Suppressor macrophage (primary cell): ENCODE measurements around the gene AGBL5.
A peak's percentile ranks its signal among the peaks of the same experiment; 100 is the strongest.

ENCODE experiments used
- DNase-seq, 4 experiments: peaks; one replicate each; pipeline ENCODE4 v3.0.0-alpha.2; 2020 to 2022
- total RNA-seq, 17 experiments: gene quantifications; one replicate each; lab custom pipeline; 2026; ENCODE audit warnings: mixed read lengths in 6 of 17, inconsistent platforms in 3 of 17; lab: John Stamatoyannopoulos, UW

Gene AGBL5, protein sequence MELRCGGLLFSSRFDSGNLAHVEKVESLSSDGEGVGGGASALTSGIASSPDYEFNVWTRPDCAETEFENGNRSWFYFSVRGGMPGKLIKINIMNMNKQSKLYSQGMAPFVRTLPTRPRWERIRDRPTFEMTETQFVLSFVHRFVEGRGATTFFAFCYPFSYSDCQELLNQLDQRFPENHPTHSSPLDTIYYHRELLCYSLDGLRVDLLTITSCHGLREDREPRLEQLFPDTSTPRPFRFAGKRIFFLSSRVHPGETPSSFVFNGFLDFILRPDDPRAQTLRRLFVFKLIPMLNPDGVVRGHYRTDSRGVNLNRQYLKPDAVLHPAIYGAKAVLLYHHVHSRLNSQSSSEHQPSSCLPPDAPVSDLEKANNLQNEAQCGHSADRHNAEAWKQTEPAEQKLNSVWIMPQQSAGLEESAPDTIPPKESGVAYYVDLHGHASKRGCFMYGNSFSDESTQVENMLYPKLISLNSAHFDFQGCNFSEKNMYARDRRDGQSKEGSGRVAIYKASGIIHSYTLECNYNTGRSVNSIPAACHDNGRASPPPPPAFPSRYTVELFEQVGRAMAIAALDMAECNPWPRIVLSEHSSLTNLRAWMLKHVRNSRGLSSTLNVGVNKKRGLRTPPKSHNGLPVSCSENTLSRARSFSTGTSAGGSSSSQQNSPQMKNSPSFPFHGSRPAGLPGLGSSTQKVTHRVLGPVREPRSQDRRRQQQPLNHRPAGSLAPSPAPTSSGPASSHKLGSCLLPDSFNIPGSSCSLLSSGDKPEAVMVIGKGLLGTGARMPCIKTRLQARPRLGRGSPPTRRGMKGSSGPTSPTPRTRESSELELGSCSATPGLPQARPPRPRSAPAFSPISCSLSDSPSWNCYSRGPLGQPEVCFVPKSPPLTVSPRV
- 3.8 to 13.7 (median 7.8) reads per million in 17 experiments for total RNA-seq

DNA sequence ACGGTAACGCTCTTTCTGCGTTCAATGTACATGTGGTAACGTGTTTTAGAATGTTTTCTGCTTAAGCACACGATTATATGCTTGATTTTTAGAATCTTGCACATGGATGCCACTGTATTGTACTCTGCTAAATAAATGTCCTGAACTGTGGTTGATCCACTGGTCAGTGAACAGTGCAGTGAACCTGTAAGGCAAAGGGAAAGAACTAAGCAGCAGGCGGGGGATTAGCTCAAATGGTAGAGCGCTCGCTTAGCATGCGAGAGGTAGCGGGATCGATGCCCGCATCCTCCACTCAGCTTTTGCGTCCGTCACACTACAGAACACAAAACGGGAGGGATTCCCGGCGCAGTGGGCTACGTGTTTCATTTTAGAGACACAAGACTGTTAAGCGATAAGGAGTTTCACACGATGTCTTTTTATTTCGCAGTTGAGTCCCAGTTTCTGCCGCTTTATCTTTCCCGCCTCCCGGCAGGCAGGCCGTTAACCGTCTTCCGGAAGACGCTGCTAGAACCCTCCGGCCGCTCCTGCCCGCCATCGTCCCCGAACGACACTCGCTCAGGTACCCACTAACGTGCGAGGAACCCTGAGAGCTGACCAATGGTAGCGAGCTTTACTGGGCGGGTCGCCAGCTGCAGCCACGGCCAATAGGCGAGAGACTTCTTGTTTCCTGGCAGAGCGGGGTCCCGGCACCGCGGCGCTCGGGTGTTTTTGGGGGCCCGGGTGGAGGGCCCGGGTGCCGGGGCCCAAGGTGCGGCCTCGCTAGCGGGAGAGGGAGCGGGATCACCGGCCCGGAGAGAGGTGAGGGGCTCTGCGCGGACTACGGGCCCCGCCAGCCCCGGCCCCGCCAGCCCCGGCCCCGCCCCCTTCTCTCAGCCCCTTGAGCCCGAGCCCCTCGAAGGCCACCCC lies at the start of gene AGBL5:
Gene AGBL5, plus strand, starts transcription at position 673 of the 906 bp plus-strand sequence. CDS start 1,291 bp downstream, outside the sequence.
- peak; percentile 94 to 95 (median 95) for DNase-seq

DNA sequence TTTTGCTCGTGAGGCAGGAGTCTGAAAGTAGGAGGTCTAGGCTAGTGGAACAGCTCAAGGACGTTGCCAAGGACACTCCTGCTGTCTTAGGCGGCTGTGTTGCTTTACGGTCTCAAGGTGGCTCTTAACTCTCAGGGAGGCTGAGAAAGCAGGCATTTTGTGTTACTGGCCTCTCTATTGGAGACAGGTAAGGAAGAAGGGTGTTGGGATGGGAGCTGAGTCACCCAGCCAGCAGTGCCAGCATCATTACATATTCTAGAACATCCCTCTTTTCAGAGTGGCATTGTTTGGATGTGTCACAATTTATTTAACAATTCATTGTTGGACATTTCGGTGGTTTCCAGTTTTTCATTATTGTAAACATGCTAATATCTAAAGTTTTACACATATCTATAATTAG lies 49.5 kb upstream of the AGBL5 start:
- no peak for DNase-seq

DNA sequence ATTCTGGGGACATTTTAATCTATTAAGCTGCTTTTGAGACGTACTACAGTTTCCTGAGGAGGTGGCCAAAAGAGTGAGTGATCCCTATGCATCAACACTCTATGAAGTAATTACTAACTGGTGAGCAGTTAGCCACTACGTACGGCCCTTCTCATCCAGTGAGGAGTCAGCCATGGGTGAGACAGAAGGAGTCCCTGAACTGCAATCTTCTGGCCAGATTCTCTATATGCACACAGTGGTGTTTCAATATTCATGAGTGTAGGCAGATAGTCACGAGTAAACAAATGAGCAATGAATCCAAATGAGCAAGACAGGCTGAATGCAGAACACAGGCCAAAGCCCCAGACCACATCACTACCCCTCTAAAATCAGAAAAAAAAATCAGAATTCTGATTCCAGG lies 48.5 kb upstream of the AGBL5 start:
- DNase-seq = peak; percentile 17 to 66 (median 34)

DNA sequence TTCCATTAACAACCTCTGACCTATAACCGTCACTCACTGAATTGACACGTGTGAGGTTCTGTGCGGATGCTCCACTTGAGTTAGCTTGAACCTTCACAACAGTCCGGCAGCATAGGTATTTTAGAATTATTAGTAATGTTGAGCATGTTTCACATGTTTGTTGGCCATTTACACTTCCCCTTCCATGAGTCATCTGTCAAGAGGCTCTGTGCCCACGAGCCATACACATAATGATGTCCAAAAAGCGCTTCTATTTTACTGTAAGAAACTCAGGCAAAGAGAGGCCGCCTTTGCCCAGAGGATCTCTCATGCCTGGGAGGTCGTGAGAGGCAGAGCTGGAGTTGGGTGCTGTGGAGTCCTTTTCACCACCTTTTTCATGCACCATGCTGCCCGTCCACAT lies 47.6 kb upstream of the AGBL5 start:
- DNase-seq = peak; percentile 61 to 87 (median 80)

DNA sequence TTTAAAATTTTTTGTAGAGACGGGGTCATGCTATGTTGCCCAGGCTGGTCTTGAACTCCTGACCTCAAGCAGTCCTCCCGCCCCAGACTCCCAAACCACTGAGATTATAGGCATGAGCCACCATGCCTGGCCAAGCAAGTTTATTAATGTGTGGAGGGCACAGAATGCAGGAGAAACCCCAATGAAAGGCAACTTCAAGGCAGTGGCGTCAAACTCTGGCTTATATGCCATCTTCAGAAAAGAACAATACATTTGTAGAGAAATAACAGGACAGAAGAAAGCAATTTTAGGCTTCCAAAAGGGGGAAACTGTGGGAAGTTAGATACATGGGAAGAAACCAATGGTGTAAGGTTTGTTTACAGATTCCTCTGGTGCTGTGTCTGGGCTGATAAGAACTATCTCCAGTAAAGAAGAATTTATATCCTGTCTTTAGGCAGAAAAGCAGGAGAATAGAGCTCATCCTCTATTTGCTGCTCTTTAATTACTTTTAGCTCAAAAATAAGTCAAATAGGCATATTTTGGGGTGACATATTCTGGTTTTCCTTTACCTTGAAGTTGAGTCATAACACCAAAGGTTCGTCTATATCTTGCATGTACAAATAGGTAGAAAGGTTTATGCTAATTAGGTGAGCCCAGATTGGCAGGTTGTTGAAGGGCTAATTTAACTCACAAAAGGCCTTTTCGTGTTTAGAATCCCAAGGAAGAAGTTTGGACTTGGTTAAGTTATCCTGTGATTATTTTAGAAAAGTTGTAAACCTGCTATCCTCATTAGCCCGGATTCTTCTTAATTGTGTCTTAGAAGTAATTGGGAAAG lies 44.7 kb upstream of the AGBL5 start:
- no peak for DNase-seq

DNA sequence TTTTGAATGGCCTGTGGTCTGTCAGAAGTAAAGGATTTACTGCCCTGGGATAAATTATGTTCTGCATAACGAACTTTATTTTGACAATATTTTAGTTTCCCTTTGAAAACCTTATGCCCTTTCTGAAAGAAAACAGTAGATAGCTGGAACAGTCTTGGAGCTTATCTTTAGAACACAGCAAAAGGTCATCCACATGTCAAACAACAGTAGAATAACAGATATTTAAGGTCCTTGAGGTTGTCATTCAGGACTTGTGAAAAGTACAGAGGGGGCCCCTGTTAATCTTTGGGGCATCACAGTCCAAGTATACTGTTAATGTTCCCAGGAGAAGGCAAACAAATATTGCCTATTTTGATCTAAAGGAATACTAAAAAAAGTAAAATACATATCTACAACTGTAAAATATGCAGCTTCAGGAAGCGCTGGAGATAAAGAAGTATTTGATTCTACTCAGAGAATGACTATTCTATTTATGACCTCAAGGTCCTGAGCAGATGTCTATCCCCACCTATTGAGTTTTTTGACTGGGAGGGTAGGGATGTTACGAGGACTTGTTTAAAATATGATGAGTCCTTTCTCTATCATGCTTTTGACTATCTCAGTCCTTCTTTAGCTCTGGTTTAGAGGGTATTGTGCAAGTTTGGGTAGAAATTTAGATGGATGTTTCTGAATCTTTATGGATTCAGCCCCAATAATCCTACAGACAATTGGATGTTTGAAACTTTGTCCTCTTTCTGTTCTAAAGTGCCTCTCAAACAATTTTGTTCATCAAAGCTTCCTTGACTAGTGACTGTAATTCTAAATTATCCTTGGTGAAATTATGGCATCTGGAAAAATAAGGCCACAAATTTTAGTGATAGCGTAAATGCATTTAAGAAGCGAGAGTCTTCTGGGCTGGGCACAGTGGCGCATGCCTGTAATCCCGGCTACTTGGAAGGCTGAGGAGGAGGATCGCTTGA lies 43.8 kb upstream of the AGBL5 start:
- no peak for DNase-seq

DNA sequence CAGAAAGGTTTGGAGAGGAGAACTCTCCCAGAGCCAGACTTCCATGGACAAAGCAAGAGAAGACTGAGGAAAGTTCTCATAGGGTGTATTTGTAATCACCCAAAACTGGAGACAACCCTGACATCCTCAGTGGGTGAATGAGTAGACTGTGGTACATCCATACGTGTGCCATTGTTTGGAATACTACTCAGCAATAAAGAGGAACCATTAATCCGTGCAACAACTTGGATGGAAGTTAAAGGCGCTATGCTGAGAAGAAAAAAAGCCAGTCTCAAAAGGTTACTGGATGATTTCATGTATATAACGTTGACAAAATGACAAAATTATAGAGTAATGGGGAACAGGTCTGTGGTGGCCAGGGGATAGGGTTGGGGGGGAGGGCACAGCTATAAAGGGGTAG lies 42.8 kb upstream of the AGBL5 start:
- DNase-seq = no peak

DNA sequence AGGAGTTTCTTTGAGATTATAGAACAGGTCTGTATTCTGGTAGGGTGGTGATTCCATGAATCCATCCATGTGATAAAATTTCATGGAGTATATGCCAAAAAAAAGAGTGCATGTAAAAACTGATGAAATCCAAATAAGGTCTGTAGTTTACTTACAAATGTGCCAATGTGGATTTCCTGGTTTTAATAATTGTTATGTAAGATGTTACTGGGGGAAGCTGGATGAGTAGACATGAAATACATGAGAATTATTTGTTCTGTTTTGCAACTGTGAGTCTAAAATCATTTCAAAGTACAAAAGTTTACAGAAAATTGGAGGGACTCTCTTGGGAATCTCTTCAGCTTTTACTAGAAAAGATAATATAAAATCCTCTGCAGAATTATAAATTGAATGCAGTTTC lies 42.4 kb upstream of the AGBL5 start:
- DNase-seq = peak in 2 of 4 experiments; percentile 46

DNA sequence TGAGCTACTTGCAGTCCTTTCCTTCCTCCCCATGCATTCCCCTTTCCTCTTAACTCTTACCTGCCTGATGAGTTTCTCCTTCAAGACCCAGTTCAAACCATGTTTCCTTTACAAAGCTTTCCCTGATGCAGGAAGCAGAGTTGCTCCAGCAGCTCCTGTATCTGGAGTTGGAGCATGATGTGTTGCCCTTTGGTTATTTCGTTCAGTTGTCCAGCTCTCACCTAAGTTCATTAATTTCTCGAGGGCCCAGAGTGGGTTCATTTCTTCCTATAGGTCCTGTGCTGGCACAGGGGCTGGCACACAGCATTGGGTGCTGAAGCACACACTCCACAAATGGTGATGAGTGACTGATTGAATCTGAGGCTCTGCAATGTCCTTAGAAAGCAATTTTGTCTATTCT lies 41.8 kb upstream of the AGBL5 start:
- DNase-seq = no peak

DNA sequence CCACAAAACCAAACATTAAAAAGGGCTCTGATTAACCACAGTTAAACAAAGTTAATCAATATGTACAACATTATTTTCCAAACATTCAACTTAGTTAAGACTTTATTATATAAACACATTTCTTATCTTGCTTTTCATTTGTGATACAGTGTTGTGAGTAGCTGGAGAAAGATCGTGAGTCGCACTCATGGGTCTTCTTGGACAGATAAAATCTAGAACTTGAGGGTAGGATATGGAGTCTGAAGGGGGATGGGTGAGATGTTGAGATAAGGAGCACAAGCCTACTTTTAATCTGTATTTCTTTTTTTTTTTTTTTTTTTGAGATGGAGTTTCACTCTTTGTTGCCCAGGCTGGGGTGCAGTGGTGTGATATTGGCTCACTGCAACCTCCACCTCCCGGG lies 41.3 kb upstream of the AGBL5 start:
- DNase-seq = no peak

DNA sequence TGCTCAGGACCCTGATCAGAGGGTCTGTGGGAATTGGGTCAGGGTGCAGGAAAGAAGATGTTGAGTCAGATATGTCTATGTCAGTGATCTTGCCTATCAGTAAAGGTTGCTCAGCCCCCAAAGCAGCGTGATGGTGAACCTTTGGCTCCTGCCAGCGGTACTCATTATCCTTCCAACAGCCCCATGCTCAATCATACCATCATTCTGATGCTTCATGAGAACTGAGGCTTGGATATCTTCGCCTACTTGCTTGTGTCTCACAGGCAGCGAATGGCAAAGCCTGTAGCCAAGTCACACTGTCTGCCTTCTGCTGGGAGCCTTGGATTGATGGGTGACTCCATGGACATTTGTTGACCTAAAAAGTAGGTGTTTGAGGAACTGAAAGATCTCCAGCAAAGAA lies 37.7 kb upstream of the AGBL5 start:
- DNase-seq = no peak

DNA sequence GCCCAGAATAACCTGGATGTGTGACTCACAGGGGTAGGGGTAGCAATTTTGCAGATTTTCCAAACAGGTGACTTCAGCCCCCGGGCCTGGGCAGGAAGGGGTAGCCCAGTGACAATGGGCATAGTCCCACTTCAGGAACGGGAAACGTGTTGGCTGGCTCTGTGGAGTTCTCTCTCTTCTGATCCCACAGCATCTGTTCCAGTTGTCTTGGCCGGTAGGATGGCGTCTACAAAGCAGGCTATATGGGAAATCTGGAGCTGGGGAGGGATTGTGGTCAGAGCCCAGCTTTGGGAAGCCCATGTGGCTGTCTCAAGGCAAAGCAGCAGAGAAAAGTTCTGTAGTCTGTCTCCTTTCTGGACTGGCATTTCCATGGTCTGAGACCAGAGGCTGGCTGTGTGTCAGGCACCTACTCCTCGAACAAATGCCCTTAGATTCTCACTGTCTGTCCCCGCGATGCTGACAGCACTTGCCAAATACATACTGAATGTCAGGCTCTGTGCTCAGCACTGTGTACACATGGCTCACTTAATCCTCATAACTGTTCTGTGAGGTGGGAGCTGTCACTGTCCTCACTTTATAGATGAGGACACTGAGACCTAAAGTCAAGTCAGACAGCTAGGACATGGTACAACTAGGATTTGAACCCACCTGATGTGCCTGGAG lies 36.6 kb upstream of the AGBL5 start:
- no peak for DNase-seq

DNA sequence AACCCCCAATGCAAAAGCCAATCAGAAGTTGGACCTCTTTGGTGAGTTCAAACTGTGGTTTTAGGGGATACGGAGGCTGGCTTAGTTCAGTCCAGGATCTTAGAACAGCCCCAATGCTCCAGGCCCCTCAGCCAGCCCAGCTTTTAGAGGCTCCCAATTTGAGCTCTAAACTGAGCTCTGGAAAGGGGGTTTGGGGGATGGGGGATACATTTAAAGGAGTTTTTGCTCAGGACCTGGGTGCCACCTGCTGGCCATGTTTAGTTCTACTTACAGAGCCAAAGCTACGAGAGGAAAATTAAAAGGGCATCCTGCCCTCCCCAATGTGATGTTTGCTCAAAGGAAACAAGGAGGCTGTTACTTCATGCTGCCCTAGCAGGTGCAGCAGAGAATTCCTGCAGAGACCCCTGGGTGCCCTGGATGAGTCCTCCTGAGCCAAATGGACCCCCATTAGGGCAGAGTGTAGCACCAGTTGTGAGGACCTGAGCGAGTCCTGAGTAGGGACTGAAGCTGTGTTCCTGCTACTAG lies 34.6 kb upstream of the AGBL5 start:
- peak; percentile 65 to 81 (median 76) for DNase-seq

DNA sequence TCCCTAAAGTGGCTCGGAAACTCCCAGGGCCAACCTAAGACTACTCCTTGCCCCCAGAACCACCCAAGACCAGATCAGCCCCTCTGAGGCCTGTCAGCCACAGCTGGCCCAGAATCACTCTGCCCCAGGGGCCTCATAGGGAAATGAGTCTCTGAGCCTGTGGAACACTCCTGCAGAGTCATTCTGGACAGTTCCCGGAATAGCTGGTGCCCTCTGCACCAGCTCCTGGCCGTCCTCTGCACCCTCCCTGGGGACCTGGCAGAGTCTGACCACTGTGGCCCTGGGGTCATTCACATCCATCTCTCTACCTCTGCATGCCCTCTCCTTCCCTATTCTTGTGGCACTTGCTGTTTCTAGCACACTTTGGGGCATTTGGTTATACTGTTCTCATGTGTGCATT lies 33.3 kb upstream of the AGBL5 start:
- no peak for DNase-seq

DNA sequence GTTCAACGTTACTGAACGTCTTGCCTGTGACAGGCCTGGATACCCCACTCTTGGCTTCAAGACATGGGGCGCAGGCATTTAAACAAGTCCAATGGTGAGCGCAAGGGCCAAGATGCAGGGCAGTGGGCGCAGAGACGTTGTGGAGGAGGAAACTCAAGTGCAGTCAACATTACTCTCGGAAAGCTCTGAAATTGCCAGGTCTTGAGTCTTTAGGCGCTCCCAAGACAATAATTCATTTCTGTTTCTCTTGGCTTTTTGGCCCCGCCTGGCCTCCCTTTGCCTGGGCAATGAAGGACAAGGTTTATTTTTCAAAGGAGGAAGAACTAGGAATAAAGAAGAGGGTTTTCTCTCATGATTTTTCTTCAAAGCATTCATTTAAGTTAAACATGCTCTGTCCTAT lies 32.0 kb upstream of the AGBL5 start:
- DNase-seq = no peak

DNA sequence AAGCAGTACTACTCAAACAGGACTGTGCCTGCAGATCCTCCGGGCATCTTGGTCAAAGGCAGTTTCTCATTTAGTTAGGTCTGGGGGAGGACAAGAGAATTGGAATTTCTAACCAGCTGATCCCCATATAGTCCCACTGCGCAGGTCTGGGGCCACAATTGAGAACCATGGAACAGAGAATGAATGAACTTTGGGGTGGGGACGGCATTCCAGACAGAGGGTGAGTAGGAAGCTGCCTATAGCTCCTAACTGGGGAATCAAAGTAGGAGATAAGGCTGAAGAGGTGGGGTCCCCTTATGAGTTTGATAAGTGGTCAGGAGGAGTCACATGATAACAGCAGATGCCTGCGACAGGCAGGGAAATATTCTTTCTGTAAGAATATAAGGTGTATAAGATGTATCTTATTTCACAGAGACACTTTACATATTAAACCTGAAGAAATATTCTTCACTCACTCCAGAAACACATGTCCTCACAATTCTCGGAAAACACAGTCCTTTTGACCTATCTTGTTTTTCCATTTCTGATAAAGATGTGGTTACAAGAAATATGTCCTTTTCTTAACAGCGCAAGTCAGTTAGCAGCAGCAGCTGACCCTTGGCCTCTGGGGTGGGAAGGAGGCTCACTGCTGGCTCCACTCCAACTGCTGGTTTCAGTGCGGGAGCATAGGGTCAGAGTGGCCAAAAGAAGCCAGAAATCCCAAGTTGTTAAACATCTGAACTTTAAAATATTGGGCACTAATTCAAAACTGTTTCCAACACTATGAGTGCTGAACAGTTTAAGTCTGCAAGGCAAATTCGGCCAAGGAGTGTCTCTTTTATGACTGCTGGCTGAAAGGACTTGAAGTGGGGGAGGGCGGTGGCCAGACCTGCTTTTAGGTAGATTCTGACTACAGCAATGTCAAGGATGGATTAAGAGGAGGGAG lies 31.3 kb upstream of the AGBL5 start:
- no peak for DNase-seq

DNA sequence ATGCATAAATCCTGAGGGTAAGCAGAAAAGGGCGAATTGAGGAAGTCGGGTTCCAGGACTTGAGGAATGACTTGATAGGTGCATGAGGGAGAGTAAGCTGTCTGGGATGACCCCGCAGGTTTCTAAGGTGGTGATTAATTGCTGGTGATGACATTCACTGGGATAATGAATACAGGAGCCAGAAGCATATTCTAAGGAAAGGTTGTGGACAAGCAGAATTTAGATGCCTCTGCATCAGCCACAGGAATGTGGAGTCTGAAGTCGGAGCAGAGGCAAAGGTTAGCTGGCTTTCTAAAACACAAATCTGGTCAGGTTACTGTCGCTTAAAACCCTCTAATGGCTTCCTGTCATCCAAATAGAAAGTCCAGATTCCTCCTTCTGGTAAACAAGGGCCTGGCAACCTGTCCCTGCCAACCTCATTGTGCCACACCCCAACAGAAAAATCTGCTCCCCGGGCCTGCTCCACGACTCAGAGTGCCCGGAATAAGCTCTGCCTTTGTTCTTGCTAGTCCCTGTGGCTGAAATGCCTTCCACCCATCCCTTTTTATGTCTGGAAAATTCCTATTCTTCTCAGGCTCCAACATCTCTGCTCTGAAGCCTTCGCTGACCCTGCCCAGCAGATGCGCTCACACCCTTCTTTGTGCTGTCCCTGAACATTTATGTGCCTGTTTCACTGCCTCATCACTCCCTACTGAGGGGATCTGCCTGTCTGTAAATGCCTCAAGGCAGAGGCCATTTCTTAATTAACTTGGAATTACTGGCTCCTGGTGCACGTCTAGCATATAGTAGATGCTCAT lies 30.0 kb upstream of the AGBL5 start:
- DNase-seq = no peak

DNA sequence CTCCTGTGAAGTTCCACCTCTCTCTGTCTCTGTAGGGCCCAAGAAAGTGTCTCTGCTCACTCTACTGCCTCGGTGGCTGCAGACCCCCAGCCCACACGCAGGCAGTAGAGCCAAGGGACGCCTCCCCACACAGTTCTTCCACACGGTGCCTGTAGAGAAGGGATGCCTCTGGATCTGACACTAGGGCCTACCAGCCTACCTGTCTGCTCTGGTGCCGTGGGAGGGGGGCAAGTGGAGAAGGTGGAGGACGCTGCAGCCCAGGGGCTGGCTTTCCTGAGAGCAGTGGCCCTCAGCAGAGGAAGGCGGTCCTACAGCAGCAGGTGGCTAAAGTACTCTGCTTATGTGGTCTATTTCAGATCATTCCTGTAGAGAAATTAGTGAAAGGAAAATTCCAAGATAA lies 27.7 kb upstream of the AGBL5 start:
- DNase-seq = no peak
